Measurements from ENCODE around the gene CD300LF. TPM values are rescaled to one million over a fixed set of nuclear protein-coding genes. Genes with fewer than 3 reads are reported as not detected.

The CD300LF gene
- total RNA-seq, 2 donors from 2014 or later, result not detected

DNA sequence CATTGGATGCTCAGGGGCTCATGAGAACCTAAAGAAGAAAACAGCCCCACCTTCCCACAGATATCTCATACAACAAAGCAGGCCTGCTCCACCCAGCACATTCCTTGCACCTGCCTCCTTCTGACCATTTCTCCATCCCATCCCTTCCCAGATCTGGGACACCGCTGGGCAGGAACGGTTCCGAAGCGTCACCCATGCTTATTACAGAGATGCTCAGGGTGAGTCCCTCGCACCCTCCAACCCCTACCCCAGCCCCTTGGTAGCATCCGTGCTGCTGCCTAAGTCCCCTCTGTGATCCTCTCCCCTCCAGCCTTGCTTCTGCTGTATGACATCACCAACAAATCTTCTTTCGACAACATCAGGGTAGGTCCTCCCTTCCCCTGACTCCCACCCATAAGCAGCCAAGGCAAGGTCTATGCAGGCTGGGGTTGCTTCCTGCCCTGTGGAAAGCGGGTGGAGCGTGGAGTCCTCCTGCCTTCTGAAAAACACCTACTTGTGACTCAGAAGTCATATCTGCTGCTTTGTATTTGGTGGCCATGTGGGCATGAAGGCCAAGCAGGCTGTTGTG lies 30.3 kb upstream of the CD300LF start:
- Mint-ChIP-seq H3K4me3 (peak overlapping the region; percentile 51 to 80), H3K27me3 (ENCODE audit: low read depth) (no peaks in the 10 kb centered on the region), H3K27ac (peak overlapping the region; percentile 82), H3K9me3 (peaks cover 0 to 3% of the 10 kb centered on the region in 2 donors), H3K36me3 (ENCODE audit: insufficient read depth in 2 of 2) (peaks cover 2 to 7% of the 10 kb centered on the region in 2 donors), H3K4me1 (ENCODE audit: low read depth) (peaks cover 77% of the 10 kb centered on the region)
- ATAC-seq (replicated peaks in 1 of 2) (no peak), DNase-seq (no peak)

DNA sequence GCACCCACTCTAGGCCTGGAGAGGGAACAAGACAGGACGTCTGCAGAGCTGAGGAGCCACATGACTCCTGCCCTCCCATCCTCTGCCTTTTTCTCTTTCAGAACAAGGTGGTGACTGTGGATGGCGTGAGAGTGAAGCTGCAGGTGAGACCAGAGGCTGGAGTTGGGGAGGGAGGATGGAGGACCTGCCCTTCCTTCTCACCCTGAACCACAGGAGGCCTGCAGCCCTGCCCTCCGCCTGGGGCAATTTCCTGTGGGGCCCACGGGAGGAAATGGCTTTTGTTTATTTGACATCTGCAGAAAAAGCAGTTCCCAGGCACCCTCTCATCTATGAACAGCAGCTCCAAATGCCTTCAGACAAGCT lies 29.4 kb upstream of the CD300LF start:
- ATAC-seq (replicated peaks in 1 of 2), result peak; percentile 24 to 27
- peak overlapping the region; percentile 71 to 80 for H3K4me3 Mint-ChIP-seq
- H3K27me3 Mint-ChIP-seq (ENCODE audit: low read depth), result no peaks in the 10 kb centered on the region
- peak overlapping the region; percentile 55 for H3K27ac Mint-ChIP-seq
- peaks cover 2 to 7% of the 10 kb centered on the region in 2 donors for H3K36me3 Mint-ChIP-seq (ENCODE audit: insufficient read depth in 2 of 2)
- DNase-seq, result peak; percentile 58 to 74
- H3K4me1 Mint-ChIP-seq (ENCODE audit: low read depth), result peaks cover 77% of the 10 kb centered on the region
- H3K9me3 Mint-ChIP-seq, result peaks cover 0 to 3% of the 10 kb centered on the region in 2 donors

DNA sequence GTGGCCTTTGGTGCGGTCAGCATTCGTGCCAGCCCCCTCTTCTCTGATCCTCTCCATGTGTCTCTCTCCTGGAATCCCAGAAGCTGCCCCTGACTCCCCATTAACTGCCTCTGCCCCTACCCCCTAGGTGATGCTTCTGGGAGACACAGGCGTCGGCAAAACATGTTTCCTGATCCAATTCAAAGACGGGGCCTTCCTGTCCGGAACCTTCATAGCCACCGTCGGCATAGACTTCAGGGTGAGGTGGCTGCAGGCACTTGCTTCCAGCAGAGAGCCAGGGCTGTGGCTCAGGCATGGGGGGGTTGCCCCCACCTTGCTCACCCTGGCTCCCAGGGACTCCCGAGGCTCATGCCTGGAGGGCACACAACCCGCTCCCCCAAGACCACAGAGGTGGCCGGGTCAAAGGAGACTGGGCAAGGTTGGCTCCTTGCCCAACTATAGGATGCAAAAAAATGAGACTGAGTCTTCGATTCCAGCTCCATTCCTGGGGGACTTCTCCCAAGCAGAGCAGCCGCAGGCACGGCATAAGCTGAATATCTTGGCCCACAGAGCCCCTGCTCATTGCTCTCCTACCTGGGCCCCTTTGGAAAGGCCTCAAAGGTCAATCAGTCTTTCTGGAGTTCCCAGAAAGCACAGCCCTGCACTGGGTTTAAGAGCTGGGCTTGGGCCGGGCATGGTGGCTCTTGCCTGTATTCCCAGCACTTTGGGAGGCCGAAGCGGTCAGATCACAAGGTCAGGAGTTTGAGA lies 28.1 kb upstream of the CD300LF start:
- peaks cover 2 to 7% of the 10 kb centered on the region in 2 donors for H3K36me3 Mint-ChIP-seq (ENCODE audit: insufficient read depth in 2 of 2)
- ATAC-seq (replicated peaks in 1 of 2) (no peak), DNase-seq (no peak)
- peaks cover 0 to 3% of the 10 kb centered on the region in 2 donors for H3K9me3 Mint-ChIP-seq
- no peaks in the 10 kb centered on the region for H3K27me3 Mint-ChIP-seq (ENCODE audit: low read depth)
- no peak overlapping the region for H3K4me3 Mint-ChIP-seq
- H3K27ac Mint-ChIP-seq, result no peak overlapping the region
- peaks cover 74% of the 10 kb centered on the region for H3K4me1 Mint-ChIP-seq (ENCODE audit: low read depth)

DNA sequence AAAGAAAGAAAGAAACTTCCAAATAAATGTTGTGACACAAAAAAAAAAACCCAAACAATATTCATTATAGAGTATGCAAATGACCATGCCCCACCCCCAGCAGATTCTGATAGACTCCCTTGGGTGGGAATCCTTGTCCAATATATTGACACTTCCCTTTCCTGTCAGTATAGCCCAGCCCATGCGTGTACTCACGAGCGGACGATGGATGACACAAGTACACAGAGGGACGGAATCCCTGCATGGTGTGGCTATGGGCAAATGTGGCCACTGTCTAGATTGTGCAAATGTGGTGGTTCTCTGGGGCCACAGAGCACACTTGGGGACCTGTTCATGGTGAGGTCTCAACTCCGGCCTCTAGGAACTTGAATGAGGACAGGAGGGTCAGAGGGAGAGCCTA lies 27.4 kb upstream of the CD300LF start:
- no peak for ATAC-seq (replicated peaks in 1 of 2)
- DNase-seq, result no peak
- peaks cover 2 to 7% of the 10 kb centered on the region in 2 donors for H3K36me3 Mint-ChIP-seq (ENCODE audit: insufficient read depth in 2 of 2)

DNA sequence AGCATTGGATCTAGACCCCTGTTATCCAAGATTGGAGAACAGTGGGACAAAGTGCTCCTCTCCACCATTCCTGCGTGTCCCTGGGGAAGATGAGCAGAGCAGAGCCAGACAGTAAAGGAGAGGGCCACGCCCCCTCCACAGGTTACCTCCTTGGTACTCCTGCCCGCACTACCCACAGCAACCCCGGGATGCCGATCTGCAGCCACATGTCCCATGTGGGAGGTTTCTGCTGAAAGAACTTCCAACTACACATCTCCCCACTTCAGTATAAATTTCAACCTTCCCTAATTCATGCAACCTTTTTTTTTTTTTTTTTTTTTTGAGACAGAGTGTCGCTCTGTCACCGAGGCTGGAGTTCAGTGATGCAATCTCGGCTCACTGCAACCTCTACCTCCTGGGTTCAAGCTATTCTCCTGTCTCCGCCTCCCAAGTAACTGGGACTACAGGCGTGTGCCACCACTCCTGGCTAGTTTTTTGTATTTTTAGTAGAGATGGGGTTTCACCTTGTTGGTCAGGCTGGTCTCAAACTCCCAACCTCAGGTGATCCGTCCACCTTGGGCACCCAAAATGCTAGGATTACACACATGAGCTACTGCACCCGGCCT lies 26.6 kb upstream of the CD300LF start:
- H3K4me3 Mint-ChIP-seq, result peak overlapping the region; percentile 85 to 87
- H3K27ac Mint-ChIP-seq, result peak overlapping the region; percentile 85
- H3K9me3 Mint-ChIP-seq, result peaks cover 0 to 3% of the 10 kb centered on the region in 2 donors
- ATAC-seq (replicated peaks in 1 of 2) (no peak), DNase-seq (no peak)
- peaks cover 67% of the 10 kb centered on the region for H3K4me1 Mint-ChIP-seq (ENCODE audit: low read depth)
- H3K27me3 Mint-ChIP-seq (ENCODE audit: low read depth), result no peaks in the 10 kb centered on the region
- H3K36me3 Mint-ChIP-seq (ENCODE audit: insufficient read depth in 2 of 2), result peaks cover 2 to 7% of the 10 kb centered on the region in 2 donors

More for the DNA sequence above, 27.4 kb upstream of the CD300LF start:
- H3K27me3 Mint-ChIP-seq (ENCODE audit: low read depth), result no peaks in the 10 kb centered on the region
- no peak overlapping the region for H3K27ac Mint-ChIP-seq
- H3K9me3 Mint-ChIP-seq, result peaks cover 0 to 3% of the 10 kb centered on the region in 2 donors
- peak overlapping the region in 1 of 2 donors; percentile 5 for H3K4me3 Mint-ChIP-seq
- H3K4me1 Mint-ChIP-seq (ENCODE audit: low read depth), result peaks cover 74% of the 10 kb centered on the region

- no peaks in the 10 kb centered on the region for H3K36me3 Mint-ChIP-seq (ENCODE audit: insufficient read depth in 2 of 2)
- DNase-seq (peak; percentile 89), ATAC-seq (replicated peaks in 1 of 2) (peak; percentile 85 to 87)
- H3K27ac Mint-ChIP-seq, result peak overlapping the region; percentile 11
- H3K4me1 Mint-ChIP-seq (ENCODE audit: low read depth), result peaks cover 57% of the 10 kb centered on the region
- H3K27me3 Mint-ChIP-seq (ENCODE audit: low read depth), result no peaks in the 10 kb centered on the region
- peak overlapping the region; percentile 85 to 87 for H3K4me3 Mint-ChIP-seq
- H3K9me3 Mint-ChIP-seq, result no peaks in the 10 kb centered on the region
Measured at GRCh38 chr17:74738051-74738996, 25.6 kb upstream of the CD300LF start.

GRCh38 chr17:74737299-74738050 lies 24.8 kb upstream of the CD300LF start:
- Mint-ChIP-seq H3K36me3 (ENCODE audit: insufficient read depth in 2 of 2) (no peaks in the 10 kb centered on the region), H3K9me3 (no peaks in the 10 kb centered on the region), H3K27me3 (ENCODE audit: low read depth) (no peaks in the 10 kb centered on the region), H3K4me1 (ENCODE audit: low read depth) (peaks cover 49% of the 10 kb centered on the region), H3K27ac (peak overlapping the region; percentile 24), H3K4me3 (peak overlapping the region; percentile 85 to 87)
- DNase-seq (peak; percentile 54 to 61), ATAC-seq (replicated peaks in 1 of 2) (peak; percentile 22 to 25)

DNA sequence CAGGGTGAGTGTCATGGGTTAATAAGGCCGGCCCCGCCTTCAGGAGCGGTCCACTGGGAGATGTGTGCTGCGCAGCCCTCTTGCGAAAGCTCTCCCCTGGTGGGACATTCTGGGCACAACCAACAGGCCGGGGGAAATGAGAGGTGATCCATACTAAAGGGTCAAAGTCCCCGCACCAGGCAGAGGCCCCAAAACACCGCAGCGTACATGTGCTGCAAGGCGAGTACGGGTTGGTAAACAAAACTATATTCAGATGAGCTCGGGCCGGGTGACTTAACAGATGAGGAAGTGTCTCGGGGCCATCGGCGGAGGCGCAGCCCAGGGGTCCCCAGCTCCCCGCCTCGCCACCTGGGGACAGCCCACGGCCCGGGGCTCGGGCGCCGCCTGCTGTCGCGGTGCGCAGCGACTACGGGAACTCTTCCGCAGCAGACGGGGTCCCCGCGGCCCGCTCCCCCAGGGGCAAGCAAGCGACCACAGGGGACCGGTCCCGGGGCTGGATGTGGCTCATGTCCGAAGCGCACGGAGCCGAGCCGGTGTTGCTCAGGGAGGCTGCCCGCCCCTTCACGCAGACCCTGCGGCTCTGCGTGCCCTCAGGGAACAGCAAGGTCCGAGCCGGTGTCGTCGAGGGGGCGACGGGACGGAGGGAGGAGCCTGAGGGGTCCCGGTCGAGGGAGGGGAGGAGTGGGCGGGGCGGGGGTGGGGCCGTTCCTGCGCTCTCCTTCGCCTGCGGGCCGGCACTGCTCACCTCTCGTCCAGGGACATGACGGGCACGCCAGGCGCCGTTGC lies 24.0 kb upstream of the CD300LF start, which contains the start of gene RAB37:
RAB37 (plus strand) TSS at position 744 of the 786 bp plus-strand sequence; CDS start at position 761, 17 bp downstream.
- DNase-seq, result peak; percentile 59 to 64
- H3K27me3 Mint-ChIP-seq (ENCODE audit: low read depth), result no peaks in the 10 kb centered on the region
- peak within 1 kb of the TSS; percentile 24 for H3K27ac Mint-ChIP-seq
- ATAC-seq (replicated peaks in 1 of 2), result peak; percentile 34 to 41
- H3K4me1 Mint-ChIP-seq (ENCODE audit: low read depth), result peaks cover 41% of the 10 kb centered on the region
- peak within 1 kb of the TSS; percentile 85 to 87 for H3K4me3 Mint-ChIP-seq
- H3K9me3 Mint-ChIP-seq, result no peaks in the 10 kb centered on the region
- H3K36me3 Mint-ChIP-seq (ENCODE audit: insufficient read depth in 2 of 2), result no peaks in the 10 kb centered on the region

GRCh38 chr17:74734256-74734655 lies 21.5 kb upstream of the CD300LF start:
- Mint-ChIP-seq H3K9me3 (no peaks in the 10 kb centered on the region), H3K4me3 (no peak overlapping the region), H3K27ac (peak overlapping the region; percentile 21), H3K27me3 (ENCODE audit: low read depth) (no peaks in the 10 kb centered on the region), H3K4me1 (ENCODE audit: low read depth) (peaks cover 33% of the 10 kb centered on the region), H3K36me3 (ENCODE audit: insufficient read depth in 2 of 2) (no peaks in the 10 kb centered on the region)
- DNase-seq, result no peak
- ATAC-seq (replicated peaks in 1 of 2), result no peak

DNA sequence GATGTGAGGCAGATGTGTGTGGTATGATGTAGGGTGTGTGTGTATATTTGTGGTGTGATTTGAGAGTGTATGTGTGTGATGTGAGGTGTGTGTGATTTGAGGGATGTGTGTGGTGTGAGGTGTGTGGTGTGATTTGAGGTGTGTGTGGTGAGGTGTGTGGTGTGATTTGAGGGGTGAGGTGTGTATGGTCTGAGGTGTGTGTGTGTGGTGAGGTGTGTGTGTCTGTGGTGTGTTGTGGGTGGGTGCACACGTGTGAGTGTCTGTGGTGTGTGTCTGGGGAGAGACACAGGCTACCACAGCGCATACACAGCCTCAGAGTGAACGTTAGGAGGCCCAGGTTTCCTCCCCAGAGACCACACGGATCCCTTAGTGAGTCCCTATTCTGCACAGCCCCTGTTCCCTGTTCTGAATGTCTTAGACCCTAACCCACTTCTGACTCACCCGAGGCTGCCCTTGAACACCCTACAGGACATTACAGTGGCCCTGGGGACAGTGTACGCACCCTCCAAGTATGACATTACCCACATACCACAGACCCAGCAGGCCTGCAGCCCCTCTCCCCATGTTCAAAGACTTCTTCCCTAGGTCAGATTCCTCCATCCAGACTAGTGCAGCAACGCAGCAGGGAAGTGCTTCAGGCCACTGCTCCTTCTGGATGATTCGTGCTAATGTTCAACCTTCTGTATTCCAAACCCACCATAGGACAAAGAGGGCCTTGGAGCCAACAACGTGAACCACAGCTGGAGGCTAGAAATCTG lies 20.8 kb upstream of the CD300LF start:
- no peak for DNase-seq
- Mint-ChIP-seq H3K36me3 (ENCODE audit: insufficient read depth in 2 of 2) (no peaks in the 10 kb centered on the region), H3K4me3 (no peak overlapping the region), H3K9me3 (no peaks in the 10 kb centered on the region), H3K4me1 (ENCODE audit: low read depth) (peaks cover 26% of the 10 kb centered on the region), H3K27me3 (ENCODE audit: low read depth) (no peaks in the 10 kb centered on the region), H3K27ac (peak overlapping the region; percentile 21)
- no peak for ATAC-seq (replicated peaks in 1 of 2)
